Hematopoietic multipotent progenitor cell treated with erythropoietin and hydrocortisone succinate and interleukin-3 and kit ligand, for 4 days (in vitro differentiated cells): ENCODE results near the gene NEURL1B.

ENCODE experiments used
- DNase-seq: peaks from one replicate; pipeline ENCODE4 v3.0.0-alpha.2; 2015

The NEURL1B gene

DNA sequence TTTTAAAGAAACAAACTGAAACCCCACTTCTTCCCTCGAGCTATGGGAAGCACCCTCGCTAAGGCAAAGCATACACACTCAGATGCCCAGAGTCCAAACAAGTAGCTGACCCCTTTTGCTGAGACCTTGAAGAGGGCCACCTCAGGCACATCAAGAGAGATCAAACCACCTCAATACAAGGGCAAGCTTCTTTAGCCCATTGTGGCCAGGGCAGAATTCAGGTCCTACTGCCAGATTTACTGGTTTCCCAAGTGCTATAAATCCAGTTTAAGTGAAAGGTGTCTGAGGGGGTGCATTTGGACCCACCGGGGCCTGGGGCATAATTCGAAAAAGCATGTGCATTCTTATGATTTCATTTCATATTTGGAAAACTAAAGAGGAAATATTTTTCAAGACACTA is 40.4 kb downstream of the NEURL1B start:
- DNase-seq: no peak

DNA sequence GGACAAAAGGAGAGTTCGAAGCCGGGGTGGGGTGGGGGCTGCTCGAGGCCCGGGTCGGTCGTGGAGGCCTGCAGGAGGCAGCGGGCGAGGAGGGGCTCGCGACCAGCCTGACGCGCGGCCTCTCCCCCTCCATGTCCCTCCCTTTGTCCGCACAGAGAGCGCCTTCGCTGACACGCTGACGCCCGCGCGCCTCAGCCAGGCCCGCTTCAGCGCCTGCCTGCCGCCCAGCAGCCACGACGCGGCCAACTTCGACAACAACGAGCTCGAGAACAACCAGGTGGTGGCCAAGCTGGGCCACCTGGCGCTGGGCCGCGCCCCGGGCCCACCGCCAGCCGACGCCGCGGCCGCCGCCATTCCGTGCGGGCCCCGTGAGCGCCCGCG is 42.2 kb downstream of the NEURL1B start:
- DNase-seq: no peak

DNA sequence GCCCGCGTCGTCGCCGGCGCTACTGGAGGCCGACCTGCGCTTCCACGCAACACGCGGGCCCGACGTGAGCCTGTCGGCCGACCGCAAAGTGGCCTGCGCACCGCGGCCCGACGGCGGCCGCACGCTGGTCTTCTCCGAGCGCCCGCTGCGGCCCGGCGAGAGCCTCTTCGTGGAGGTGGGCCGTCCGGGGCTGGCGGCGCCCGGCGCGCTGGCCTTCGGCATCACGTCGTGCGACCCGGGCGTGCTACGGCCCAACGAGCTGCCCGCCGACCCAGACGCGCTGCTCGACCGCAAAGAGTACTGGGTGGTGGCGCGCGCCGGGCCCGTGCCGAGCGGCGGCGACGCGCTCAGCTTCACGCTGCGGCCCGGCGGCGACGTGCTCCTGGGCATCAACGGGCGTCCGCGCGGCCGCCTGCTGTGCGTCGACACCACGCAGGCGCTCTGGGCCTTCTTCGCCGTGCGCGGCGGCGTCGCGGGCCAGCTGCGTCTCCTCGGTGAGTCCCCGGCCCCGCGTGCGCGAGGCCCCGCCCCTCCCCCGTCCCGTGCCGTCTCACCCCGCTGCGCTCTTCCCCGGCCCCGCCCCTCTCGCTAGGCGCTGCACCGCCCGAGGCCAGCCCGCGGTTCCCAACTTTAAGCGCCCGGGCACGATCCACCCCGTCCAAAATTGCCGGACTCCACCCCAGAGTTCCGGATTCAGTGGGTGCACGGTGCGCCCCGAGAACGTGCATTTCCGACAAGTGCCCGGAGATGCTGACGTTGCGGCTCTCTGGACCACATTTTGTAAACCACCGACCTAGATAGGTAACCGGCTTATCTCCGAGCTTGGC is 42.8 kb downstream of the NEURL1B start:
- DNase-seq: peak; percentile 48

DNA sequence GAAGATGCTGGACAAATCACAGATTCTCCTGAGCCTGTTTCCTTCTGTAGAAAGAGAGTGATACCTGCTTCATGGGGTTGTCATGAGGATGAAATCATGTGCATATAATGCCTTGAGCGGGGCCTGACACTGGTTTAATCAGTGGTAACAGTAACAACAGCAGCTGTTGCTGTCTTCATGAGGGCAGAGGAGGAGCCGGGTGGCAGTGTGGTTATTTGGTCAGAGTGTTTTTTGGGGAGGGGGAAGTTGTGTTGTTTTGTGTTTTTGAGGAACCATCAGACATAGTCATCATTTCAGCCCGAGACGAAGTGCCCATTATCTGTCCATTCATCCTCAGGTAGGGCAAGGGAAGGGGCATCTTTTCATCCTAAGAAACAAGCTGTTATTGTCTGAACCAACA is 44.0 kb downstream of the NEURL1B start:
- DNase-seq: no peak

DNA sequence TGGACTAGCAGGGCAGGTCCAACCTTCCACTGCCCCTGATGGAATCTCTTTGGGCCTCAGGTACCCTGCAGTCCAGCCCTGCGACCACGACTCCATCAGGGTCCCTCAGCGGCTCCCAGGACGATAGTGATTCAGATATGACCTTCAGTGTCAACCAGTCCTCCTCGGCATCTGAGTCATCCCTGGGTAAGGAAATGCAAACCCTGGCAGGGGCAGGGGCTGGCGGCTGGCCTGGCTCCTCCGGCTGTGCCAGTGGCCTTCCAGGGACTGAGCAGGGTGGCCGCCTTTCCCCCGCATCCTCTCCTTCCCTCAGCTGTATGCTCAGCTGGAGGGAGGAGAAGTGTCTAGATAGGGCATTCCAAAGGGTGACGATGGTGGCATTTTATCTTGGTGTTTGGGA is 45.0 kb downstream of the NEURL1B start:
- DNase-seq: no peak

DNA sequence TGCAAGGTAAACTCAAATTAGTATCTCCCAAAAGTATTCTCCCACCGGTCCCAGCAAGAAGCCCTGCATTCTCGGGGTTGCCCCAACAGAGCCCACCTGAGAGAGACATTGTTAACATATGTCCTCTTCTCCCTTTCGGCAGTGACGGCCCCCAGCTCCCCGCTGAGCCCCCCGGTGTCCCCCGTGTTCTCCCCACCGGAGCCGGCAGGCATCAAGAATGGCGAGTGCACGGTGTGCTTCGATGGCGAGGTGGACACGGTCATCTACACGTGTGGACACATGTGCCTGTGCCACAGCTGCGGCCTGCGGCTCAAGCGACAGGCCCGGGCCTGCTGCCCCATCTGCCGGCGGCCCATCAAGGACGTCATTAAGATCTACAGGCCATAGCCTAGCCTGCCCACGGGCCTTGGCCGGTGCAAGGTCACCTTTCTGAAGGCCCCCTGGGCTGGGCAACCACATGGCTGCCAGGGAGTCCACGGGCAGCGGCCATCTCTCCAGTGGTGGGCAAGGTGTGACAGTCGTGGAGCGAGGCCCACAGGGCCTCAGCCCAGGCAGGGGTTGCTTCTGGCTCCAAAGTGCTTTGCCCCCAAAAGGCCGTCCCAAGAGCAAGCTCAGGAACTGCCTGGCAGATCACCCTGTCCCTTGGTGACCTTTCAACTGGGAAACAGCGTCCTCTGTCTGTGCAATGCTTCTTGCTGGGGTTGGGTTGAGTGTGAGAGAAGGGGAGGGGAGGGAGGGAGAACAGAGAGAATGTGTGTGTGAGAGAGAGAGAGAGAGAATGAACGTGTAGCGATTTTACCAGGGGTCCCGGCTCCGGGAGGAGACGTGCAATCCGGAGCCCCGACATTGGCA is 45.7 kb downstream of the NEURL1B start:
- no peak for DNase-seq

DNA sequence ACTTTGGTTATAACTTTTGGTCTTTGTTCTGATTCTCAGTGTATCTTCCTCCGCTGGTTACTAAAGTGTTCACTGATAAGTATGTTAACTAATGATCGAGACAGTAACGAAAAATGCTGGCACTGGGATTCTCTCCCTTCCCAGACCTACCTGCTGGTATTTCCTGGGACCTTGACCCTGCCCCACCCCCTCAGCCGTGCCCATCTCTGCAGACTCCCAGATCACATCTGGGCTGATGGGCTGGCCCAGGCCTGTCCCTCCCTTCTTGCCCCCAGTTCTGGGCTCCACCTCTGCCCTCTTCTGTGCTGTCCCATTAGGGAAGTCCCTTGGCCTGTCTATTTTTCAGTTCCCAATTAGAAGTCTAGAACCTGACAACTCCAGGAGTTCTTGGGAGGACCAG is 46.9 kb downstream of the NEURL1B start:
- DNase-seq: no peak

DNA sequence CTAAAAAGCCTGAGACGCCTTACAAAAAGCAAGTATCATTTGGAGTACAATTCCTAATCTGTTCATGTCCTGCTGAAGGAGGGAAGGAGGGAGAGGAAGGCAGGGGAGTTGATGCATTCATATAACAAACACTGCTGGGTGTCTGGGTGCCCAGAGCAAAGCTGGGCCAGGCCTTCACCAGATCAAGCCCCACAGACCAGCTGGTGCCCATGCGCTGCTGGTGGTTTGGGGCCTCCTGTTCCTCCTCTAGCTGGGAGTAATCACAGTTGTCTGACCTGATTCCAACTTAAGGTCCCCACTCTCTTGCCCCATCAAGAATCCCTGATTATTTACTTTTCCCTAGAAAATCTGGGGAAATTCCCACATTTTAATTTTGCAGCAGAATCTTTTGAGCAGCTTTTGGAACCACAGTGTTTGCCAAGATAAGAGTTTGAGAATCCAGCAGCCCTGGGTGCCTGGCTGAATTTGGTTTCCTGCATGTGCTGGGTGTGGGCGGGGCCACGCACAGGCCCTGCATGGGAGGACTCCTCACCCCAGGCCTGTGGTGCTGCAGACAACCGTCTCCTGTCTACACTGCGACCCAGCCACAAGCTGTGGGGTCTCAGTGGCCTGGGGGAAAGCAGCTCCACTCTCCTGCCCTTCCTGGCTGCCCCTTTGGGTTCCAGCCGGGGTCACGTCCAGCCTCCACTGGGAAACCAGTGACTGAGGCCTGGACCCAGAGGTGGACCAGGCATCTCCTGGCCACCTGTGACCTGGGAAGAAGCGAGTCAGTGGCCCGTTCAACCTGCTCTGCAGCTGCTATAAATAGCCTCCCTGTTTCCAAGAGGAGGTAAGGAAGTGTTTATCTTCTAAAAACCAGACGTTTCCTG is 47.5 kb downstream of the NEURL1B start:
- DNase-seq: peak; percentile 85

DNA sequence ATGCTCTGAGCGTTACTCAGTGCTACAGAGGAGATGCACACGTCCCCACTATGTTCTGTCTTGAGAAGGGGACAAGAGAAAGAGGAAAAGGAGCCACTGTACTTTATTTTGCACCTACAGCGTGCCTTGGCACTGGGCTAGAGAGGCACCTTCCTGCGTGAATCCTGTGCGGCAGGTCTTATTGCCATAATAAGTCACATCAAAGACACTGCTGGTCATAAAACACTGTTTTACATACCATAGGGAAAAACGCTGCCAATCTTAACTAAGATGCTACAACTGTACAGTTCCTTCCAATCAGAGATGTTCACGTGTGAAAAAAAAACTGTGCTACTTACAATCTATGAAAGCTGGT is 48.1 kb downstream of the NEURL1B start:
- DNase-seq: no peak

DNA sequence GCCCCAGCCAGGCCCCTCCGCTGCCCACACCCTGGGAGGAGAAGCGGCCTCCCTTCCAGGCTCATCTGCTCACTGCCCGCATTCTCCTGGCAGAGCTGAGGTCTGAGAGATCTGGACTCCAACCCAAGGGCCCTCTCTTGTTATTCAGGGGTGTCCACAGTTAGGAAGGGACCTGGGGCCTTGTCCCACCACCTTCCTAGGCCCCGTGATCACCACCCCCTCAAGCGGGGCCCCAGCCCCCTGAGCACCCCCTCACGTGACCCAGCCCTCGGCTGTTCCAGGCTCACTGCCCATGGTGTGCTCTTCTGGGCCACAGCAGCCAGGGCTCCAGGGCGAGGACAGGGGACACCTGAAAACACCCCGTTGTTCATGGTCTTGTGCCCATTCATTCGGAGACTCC is 48.7 kb downstream of the NEURL1B start:
- DNase-seq: no peak

DNA sequence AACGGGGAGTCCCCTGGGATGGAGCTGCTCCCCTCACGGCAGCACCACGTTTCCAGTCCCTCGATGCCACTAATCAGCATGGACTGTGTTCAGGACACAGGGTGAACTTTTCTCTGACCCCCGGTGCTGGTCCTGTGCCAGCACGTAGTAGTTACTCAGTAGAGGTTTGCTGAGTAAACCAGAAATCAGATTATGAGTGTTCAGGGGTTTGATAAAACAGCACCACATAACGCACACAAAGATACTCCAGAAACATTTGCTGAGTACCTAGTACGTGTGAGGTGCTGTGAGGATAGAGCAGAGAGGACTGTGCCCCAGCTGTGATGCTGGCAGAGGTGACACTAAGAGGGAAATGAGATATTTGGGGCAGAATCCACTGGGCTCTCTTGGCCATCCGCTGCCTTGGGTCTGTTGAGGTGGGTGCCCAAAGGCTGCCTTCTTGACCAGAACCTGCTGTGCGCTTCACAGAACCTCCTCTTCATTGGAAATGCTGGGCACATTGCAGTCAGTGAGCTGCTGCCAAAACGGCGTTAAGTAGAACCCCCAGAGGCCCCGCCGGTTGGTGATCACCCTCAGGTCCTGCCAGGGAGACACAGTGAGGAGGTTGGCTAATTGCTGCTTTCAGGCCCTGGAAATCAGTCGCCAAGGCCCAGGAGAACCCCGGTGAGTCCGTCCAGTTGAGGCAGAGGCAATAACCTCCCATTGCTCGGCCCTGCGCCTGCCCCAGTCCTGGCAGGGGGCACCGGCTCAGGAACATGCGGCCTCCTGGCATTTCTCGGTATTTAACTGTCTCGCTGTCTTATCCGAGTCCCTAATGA is 49.4 kb downstream of the NEURL1B start:
- DNase-seq: no peak

DNA sequence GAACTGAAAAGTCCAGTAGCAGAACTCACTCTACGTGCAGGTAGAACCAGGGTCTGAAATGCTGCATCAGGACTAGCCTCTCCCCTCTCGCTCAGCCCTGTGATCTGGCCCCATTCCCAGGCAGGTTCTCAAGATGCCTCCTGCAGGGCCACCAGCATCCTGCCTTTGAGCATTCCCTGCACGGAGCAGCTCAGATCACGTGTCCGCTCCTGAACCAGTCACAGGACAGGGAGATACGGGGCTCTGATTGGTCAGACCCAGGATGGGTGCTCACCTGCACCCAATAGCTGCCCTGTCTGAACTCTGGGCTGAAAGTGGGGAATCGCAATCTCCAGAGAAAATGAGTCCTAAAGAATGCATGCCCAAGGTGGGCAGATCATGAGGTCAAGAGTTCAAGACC is 50.8 kb downstream of the NEURL1B start:
- no peak for DNase-seq

DNA sequence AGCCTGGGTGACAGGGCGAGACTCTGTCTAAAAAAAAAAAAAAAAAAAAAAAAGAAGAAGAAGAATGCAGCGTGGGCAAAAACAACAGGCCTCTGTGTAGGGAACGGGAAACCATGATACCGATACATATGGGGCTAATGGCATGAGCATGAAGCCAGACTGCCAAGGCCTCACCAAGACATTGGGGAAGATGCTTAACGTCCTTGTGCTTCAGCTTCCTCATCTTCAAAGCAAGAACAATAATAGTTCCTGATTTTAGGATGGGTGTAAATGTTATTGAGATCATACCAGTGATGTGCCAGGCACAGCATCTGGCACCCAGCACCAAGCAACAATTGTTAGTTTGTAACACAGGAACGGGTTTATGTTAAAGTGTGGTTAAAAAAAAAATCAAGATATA is 51.4 kb downstream of the NEURL1B start:
- DNase-seq: no peak

DNA sequence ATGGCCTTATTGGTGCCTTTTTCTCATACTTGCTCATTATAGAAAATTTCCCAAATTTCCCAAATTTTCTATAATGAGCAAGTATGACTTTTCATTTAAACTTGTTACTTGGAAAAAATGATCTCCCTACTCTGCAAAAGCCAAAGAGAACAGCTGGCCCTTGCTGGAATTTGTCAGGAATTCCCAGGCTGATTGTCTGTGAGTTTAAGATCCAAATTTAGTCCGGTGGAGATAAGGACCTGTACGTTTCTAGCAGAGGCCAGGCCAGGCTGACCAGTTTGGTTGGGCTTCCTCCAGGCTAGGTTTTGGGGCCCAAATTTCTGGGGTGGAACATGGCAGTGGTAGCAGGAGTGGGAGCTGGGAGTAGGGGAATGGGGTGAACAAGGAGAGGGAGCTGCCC is 51.9 kb downstream of the NEURL1B start:
- no peak for DNase-seq

DNA sequence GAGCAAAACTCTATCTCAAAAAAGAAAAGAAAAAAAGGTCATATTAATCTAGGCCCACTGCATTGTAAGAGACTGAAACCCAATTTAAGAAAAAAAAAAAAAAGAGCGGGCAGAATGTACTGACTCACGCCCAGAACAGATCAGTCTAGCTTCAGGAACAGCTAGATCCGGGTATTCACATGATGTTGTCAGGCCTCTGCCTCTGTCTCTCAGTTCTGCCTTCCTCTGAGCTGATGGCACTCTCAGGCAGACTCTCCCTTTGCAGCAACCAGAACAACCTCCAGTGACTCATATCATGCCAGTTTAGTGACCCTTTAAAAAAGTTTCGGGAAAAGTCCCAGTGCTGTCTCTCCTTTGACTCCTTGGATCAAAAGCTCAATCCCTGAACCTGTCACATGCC is 53.0 kb downstream of the NEURL1B start:
- no peak for DNase-seq

DNA sequence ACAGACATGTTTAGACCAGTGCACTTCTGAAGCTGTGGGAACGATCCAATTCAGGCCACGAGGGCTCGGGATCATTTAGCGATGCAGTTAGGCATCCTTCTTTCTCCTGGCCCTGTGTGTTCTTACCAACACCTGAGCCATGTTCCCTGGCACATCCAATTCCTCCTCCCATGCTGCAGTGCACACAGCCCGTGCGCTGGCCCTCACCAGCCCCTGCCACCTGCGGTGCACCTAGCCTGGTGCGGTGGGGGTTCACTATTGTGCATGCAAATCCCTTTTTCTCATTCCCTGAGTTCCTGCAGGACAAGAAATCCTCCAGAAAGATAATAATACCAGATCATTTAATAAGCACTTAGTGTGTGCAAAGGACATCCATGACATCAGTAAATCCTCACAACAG is 53.5 kb downstream of the NEURL1B start:
- no peak for DNase-seq

DNA sequence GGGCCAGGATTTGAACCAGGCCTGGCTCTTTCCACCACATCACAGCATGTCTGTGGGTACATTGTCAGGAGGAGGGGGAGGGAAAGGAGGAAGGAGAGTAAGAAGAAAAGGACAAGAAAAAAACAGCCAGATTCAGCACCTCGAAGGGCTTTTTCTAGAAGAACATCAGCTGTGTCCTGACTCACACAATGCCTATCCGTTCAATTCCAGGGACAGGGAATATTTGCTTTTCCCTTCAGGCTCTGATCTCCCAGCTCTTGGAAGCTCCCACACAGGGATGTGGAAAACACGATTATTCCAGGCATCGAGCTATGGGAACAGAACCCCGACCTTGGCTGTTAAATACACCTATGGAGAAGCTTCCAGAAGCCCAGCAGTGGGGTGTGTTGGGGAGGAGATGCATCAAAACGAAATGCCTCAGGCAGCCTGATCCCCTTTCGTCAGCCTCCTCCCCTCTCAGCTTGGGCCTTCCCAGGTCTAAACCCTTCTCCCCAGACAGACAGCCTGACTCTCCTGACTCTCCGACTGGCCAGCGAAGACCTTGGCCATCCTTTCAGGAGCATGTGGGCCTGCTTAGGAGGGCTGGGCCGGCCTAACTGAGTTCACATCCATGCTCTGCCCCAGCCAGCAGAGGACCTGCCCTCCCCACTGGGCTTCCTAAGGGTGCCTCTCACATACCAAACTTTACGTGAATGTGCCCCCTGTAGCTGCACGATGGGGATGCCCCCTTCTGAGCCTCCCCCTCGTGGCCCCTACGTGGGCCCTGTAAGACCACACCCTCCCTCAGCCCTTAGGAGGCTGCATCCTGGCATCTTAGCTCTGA is 54.4 kb downstream of the NEURL1B start:
- no peak for DNase-seq

DNA sequence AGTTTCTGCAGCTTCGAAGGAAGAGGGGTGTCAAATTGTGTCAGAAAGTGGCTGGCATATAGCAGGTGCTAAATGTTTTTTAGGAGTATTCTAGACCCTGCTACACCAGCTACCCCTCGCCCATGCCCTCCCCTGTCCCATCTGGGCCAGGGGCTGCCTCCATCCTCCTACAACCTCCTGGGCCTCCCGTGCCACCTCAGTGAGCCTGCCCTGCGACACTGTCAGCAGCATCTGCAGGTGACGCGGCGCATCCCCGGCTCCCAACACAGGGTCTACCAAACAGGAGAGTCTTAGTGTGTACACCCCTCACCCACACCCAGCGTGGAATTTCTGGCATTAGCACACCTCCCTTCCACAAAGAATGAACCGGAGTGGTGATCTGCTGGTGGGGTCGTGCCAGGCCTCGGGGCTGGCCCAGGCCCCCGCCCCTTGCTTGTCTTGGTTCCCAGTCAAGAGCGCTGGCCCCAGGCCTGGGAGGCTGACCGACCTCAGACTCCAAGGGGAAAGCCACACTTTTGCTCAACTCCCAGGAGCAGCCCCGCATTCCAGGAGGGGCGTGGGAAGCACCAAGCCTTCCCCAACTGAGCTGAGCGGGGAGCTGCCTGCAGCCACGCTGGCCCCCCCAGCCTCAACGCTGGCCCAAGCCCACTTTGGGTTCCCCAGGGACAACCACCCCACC is 55.2 kb downstream of the NEURL1B start:
- DNase-seq: no peak

DNA sequence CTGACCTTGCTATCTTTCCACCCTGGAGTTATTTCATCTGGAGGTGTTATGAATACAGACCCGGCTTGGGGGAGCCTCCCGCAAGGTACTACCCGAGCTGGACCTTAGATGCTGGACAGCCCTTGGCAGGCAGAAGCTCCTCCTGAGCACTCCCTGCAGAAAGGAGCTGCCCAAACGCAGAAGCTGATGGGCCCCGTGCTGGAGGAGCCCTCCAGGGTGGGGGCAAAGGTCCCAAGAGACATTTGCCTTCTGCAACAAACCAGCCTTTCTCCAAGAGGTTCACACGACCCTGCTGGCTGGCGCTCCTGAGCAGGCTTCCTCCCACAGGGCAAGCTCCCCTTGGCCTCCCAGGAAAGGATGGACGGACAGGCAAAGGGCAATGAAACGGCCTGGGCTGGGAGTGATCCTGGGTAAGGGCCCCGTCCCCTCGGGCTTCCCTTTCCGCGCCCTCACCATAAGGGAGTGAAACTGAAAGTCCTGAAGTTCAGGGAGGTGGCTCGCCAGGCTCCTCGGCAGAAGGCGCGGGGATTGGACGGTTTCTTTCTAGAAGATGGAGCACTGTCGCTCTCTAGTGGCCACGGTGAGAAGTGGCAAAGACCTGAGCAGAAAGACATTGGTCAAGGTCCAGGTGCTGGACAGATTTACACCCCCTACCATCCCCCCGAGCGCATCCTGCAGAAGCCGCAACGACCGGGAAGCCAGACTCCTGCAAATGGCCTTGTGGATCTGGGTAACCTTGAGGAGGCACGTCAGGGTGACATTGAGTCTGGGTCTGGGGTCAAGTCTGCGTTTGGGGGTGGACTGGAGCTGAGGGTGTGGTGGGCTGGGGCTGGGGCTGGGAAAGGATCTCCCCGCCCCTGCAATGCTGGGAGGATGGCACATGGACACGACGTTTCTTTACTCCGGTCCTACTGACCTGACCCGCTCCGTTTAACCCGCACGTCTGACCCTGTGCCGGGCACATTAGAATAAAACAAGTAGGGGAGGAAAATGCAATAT is 56.4 kb downstream of the NEURL1B start:
- peak; percentile 92 for DNase-seq

DNA sequence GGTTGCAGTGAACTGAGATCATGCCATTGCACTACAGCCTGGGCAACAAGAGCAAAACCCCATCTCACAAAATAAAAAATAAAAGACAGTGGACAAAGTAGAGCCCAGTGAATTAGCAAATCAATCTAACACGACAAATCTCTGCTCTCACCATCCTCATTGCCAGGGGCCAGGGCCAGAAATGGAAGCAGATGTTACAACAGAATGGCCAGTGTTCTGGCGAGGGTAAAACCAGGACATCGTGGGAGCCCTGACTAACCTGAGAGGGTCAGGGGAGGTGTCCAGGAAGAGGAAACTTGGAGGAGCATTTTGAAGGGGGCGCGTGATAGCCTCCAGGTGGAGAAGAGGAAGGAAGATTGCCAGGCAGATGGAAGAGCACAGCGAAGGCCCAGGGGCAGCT is 58.4 kb downstream of the NEURL1B start:
- DNase-seq: no peak
